Measurements from ENCODE around the gene P2RX7. TPM values are rescaled to one million over a fixed set of nuclear protein-coding genes. Genes with fewer than 3 reads are reported as not detected.
A peak's percentile ranks its signal among the peaks of the same experiment; 100 is the strongest.

Gene P2RX7
- total RNA-seq, 4 donors from 2014 or later = 0.35 to 0.46 (median 0.41) TPM; not detected in 1

- TF ChIP-seq POLR2A (IDR thresholded peaks at IDR 0.05) = no peak
- peak; percentile 31 to 83 (median 65) for TF ChIP-seq CTCF (IDR thresholded peaks at IDR 0.05 in 4 of 5, conservative IDR thresholded peaks at IDR 0.05 in 1 of 5)
- no peak overlapping the region for H3K27ac ChIP-seq
- peaks cover 5 to 9% of the 10 kb centered on the region in 2 donors for H3K4me1 ChIP-seq
- no peaks in the 10 kb centered on the region for H3K9me3 ChIP-seq
- ATAC-seq (peak; percentile 47 to 80), DNase-seq (peak; percentile 19 to 25)
- peaks cover 0 to 10% (median 6%) of the 10 kb centered on the region in 3 donors for H3K27me3 ChIP-seq
- in situ Hi-C loops (cut with MboI; ENCODE audit: low sequenced_read_pairs in 4 of 4) = no loop called here
- intact Hi-C loops (cut with DNase I; ENCODE audit: low total_unique reads) = loop anchor here (2.0 to 10.0 kb wide), 3 partner anchors 33 to 513 kb away; partner anchors contain the start of gene CABP1
- H3K4me3 ChIP-seq = peak overlapping the region; percentile 1 to 47 (median 34)
- no peaks in the 10 kb centered on the region for H3K36me3 ChIP-seq
Observed at GRCh38 chr12:121095544-121096198, 37.0 kb upstream of the P2RX7 start.

GRCh38 chr12:121096199-121096798 lies 36.4 kb upstream of the P2RX7 start:
- intact Hi-C loops (cut with DNase I; ENCODE audit: low total_unique reads) = loop anchor here (2.0 to 10.0 kb wide), 3 partner anchors 34 to 513 kb away; partner anchors contain the start of gene CABP1
- H3K4me3 ChIP-seq = no peak overlapping the region
- ATAC-seq = no peak

DNA sequence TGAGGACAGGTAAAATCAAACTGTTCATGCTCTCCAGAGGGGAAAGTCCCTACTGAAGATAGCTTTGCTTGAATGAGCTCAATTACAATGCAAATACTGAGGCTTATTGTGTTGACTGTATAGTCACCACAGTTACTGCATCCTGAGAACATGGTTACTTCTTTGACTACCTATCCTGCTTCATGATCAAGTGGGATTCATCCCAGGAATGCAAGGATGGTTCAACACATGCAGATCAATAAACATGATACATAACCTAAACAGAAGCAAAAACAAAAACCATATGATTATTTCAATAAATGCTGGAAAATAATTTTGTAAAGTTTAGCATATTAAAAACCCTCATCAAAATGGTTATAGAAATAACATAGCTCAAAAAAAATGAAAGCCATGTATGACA lies 32.9 kb upstream of the P2RX7 start:
- DNase-seq = no peak

More at GRCh38 chr12:121096199-121096798, 36.4 kb upstream of the P2RX7 start:
- H3K4me1 ChIP-seq = peaks cover 5 to 9% of the 10 kb centered on the region in 2 donors
- H3K36me3 ChIP-seq = no peaks in the 10 kb centered on the region
- peaks cover 0 to 10% (median 6%) of the 10 kb centered on the region in 3 donors for H3K27me3 ChIP-seq
- in situ Hi-C loops (cut with MboI; ENCODE audit: low sequenced_read_pairs in 4 of 4) = no loop called here
- no peak overlapping the region for H3K27ac ChIP-seq
- DNase-seq = no peak
- H3K9me3 ChIP-seq = no peaks in the 10 kb centered on the region
- no peak for TF ChIP-seq POLR2A (IDR thresholded peaks at IDR 0.05)
- TF ChIP-seq CTCF (IDR thresholded peaks at IDR 0.05 in 4 of 5, conservative IDR thresholded peaks at IDR 0.05 in 1 of 5) = no peak

GRCh38 chr12:121102307-121102706 lies 30.4 kb upstream of the P2RX7 start:
- no peak overlapping the region for H3K27ac ChIP-seq
- TF ChIP-seq POLR2A (IDR thresholded peaks at IDR 0.05) = no peak
- no peak for TF ChIP-seq CTCF (IDR thresholded peaks at IDR 0.05 in 4 of 5, conservative IDR thresholded peaks at IDR 0.05 in 1 of 5)
- ATAC-seq (no peak), DNase-seq (no peak)
- no peaks in the 10 kb centered on the region for H3K27me3 ChIP-seq
- no peaks in the 10 kb centered on the region for H3K9me3 ChIP-seq
- no peaks in the 10 kb centered on the region for H3K4me1 ChIP-seq
- intact Hi-C loops (cut with DNase I; ENCODE audit: low total_unique reads) = no loop called here
- no peaks in the 10 kb centered on the region for H3K36me3 ChIP-seq
- in situ Hi-C loops (cut with MboI; ENCODE audit: low sequenced_read_pairs in 4 of 4) = loop anchor here in 1 of 4 donors (25.0 kb wide), 1 partner anchor 465 kb away; the partner anchor contains the start of gene CABP1
- no peak overlapping the region for H3K4me3 ChIP-seq

More for the DNA sequence above, 32.9 kb upstream of the P2RX7 start:
- H3K27ac ChIP-seq = no peak overlapping the region
- H3K4me1 ChIP-seq = peaks cover 5 to 9% of the 10 kb centered on the region in 2 donors
- no peaks in the 10 kb centered on the region for H3K9me3 ChIP-seq
- in situ Hi-C loops (cut with MboI; ENCODE audit: low sequenced_read_pairs in 4 of 4) = loop anchor here in 1 of 4 donors (25.0 kb wide), 1 partner anchor 462 kb away; the partner anchor contains the start of gene CABP1
- no peak overlapping the region for H3K4me3 ChIP-seq
- H3K36me3 ChIP-seq = no peaks in the 10 kb centered on the region
- peaks cover 0 to 6% (median 3%) of the 10 kb centered on the region in 3 donors for H3K27me3 ChIP-seq
- TF ChIP-seq CTCF (IDR thresholded peaks at IDR 0.05 in 4 of 5, conservative IDR thresholded peaks at IDR 0.05 in 1 of 5) = no peak
- TF ChIP-seq POLR2A (IDR thresholded peaks at IDR 0.05) = no peak
- intact Hi-C loops (cut with DNase I; ENCODE audit: low total_unique reads) = loop anchor here (5.0 to 10.0 kb wide), 2 partner anchors 37 to 455 kb away; partner anchors contain the start of gene CABP1
- no peak for ATAC-seq

All from gastrocnemius medialis (tissue), 4 donors.